Measurements from ENCODE around the gene SORCS1.

The SORCS1 gene

GRCh38 chr10:106920538-106920937 lies 244.0 kb downstream of the SORCS1 start:
- in situ Hi-C loops (cut with MboI; ENCODE audit: low sequenced_read_pairs) = no loop called here
- Histone ChIP-seq H3K36me3 (replicated peaks) (no peaks in the 10 kb centered on the region), H3K4me1 (no peaks in the 10 kb centered on the region), H3K9me3 (no peaks in the 10 kb centered on the region), H3K27me3 (ENCODE audit: low read depth) (no peaks in the 10 kb centered on the region), H3K4me3 (no peak overlapping the region)
- no peak for DNase-seq (ENCODE audit: low spot score in 2 of 2)

GRCh38 chr10:106919871-106920282 lies 244.6 kb downstream of the SORCS1 start:
- no peaks in the 10 kb centered on the region for H3K4me1 ChIP-seq
- H3K4me3 ChIP-seq = no peak overlapping the region
- no peaks in the 10 kb centered on the region for H3K27me3 ChIP-seq (ENCODE audit: low read depth)
- H3K36me3 ChIP-seq (replicated peaks) = no peaks in the 10 kb centered on the region
- no peaks in the 10 kb centered on the region for H3K9me3 ChIP-seq
- no peak for DNase-seq (ENCODE audit: low spot score in 2 of 2)
- in situ Hi-C loops (cut with MboI; ENCODE audit: low sequenced_read_pairs) = no loop called here

GRCh38 chr10:106917452-106918055 lies 247.0 kb downstream of the SORCS1 start:
- H3K9me3 ChIP-seq = no peaks in the 10 kb centered on the region
- DNase-seq (ENCODE audit: low spot score in 2 of 2) = no peak
- no peak overlapping the region for H3K4me3 ChIP-seq
- in situ Hi-C loops (cut with MboI; ENCODE audit: low sequenced_read_pairs) = no loop called here
- no peaks in the 10 kb centered on the region for H3K27me3 ChIP-seq (ENCODE audit: low read depth)
- no peaks in the 10 kb centered on the region for H3K4me1 ChIP-seq
- no peaks in the 10 kb centered on the region for H3K36me3 ChIP-seq (replicated peaks)

- Histone ChIP-seq H3K4me3 (no peak overlapping the region), H3K27me3 (ENCODE audit: low read depth) (no peaks in the 10 kb centered on the region), H3K4me1 (no peaks in the 10 kb centered on the region), H3K36me3 (replicated peaks) (no peaks in the 10 kb centered on the region), H3K9me3 (no peaks in the 10 kb centered on the region)
- DNase-seq (ENCODE audit: low spot score in 2 of 2) = no peak
- in situ Hi-C loops (cut with MboI; ENCODE audit: low sequenced_read_pairs) = no loop called here
Measured at GRCh38 chr10:106914016-106914415, 250.5 kb downstream of the SORCS1 start.

- H3K4me3 ChIP-seq = no peak overlapping the region
- H3K4me1 ChIP-seq = no peaks in the 10 kb centered on the region
- H3K9me3 ChIP-seq = no peaks in the 10 kb centered on the region
- in situ Hi-C loops (cut with MboI; ENCODE audit: low sequenced_read_pairs) = no loop called here
- H3K36me3 ChIP-seq (replicated peaks) = no peaks in the 10 kb centered on the region
- no peak for DNase-seq (ENCODE audit: low spot score in 2 of 2)
- H3K27me3 ChIP-seq (ENCODE audit: low read depth) = no peaks in the 10 kb centered on the region
Measured at GRCh38 chr10:106913348-106913747, 251.2 kb downstream of the SORCS1 start.

GRCh38 chr10:106911096-106911495 lies 253.4 kb downstream of the SORCS1 start:
- Histone ChIP-seq H3K4me1 (no peaks in the 10 kb centered on the region), H3K9me3 (no peaks in the 10 kb centered on the region), H3K36me3 (replicated peaks) (no peaks in the 10 kb centered on the region), H3K4me3 (no peak overlapping the region), H3K27me3 (ENCODE audit: low read depth) (no peaks in the 10 kb centered on the region)
- DNase-seq (ENCODE audit: low spot score in 2 of 2) = no peak
- in situ Hi-C loops (cut with MboI; ENCODE audit: low sequenced_read_pairs) = no loop called here

- in situ Hi-C loops (cut with MboI; ENCODE audit: low sequenced_read_pairs) = no loop called here
- no peaks in the 10 kb centered on the region for H3K27me3 ChIP-seq (ENCODE audit: low read depth)
- no peaks in the 10 kb centered on the region for H3K36me3 ChIP-seq (replicated peaks)
- no peaks in the 10 kb centered on the region for H3K9me3 ChIP-seq
- H3K4me3 ChIP-seq = no peak overlapping the region
- no peak for DNase-seq (ENCODE audit: low spot score in 2 of 2)
- H3K4me1 ChIP-seq = no peaks in the 10 kb centered on the region
Measured at GRCh38 chr10:106910666-106911065, 253.8 kb downstream of the SORCS1 start.

GRCh38 chr10:106908225-106908624 lies 256.3 kb downstream of the SORCS1 start:
- DNase-seq (ENCODE audit: low spot score in 2 of 2) = no peak
- Histone ChIP-seq H3K27me3 (ENCODE audit: low read depth) (no peaks in the 10 kb centered on the region), H3K9me3 (no peaks in the 10 kb centered on the region), H3K36me3 (replicated peaks) (no peaks in the 10 kb centered on the region), H3K4me3 (no peak overlapping the region), H3K4me1 (no peaks in the 10 kb centered on the region)
- in situ Hi-C loops (cut with MboI; ENCODE audit: low sequenced_read_pairs) = no loop called here

GRCh38 chr10:106904209-106904608 lies 260.3 kb downstream of the SORCS1 start:
- in situ Hi-C loops (cut with MboI; ENCODE audit: low sequenced_read_pairs) = no loop called here
- Histone ChIP-seq H3K4me1 (no peaks in the 10 kb centered on the region), H3K27me3 (ENCODE audit: low read depth) (no peaks in the 10 kb centered on the region), H3K9me3 (no peaks in the 10 kb centered on the region), H3K36me3 (replicated peaks) (no peaks in the 10 kb centered on the region), H3K4me3 (no peak overlapping the region)
- no peak for DNase-seq (ENCODE audit: low spot score in 2 of 2)

- H3K27me3 ChIP-seq (ENCODE audit: low read depth) = no peaks in the 10 kb centered on the region
- no peaks in the 10 kb centered on the region for H3K36me3 ChIP-seq (replicated peaks)
- H3K4me3 ChIP-seq = no peak overlapping the region
- no peak for DNase-seq (ENCODE audit: low spot score in 2 of 2)
- in situ Hi-C loops (cut with MboI; ENCODE audit: low sequenced_read_pairs) = no loop called here
- H3K9me3 ChIP-seq = no peaks in the 10 kb centered on the region
- no peaks in the 10 kb centered on the region for H3K4me1 ChIP-seq
Measured at GRCh38 chr10:106903180-106903579, 261.3 kb downstream of the SORCS1 start.

GRCh38 chr10:106900016-106900652 lies 264.4 kb downstream of the SORCS1 start:
- in situ Hi-C loops (cut with MboI; ENCODE audit: low sequenced_read_pairs) = no loop called here
- H3K36me3 ChIP-seq (replicated peaks) = no peaks in the 10 kb centered on the region
- no peak for DNase-seq (ENCODE audit: low spot score in 2 of 2)
- H3K4me1 ChIP-seq = no peaks in the 10 kb centered on the region
- no peak overlapping the region for H3K4me3 ChIP-seq
- no peaks in the 10 kb centered on the region for H3K9me3 ChIP-seq
- H3K27me3 ChIP-seq (ENCODE audit: low read depth) = no peaks in the 10 kb centered on the region

GRCh38 chr10:106898446-106898845 lies 266.1 kb downstream of the SORCS1 start:
- Histone ChIP-seq H3K36me3 (replicated peaks) (no peaks in the 10 kb centered on the region), H3K4me3 (no peak overlapping the region), H3K27me3 (ENCODE audit: low read depth) (no peaks in the 10 kb centered on the region), H3K4me1 (no peaks in the 10 kb centered on the region), H3K9me3 (no peaks in the 10 kb centered on the region)
- in situ Hi-C loops (cut with MboI; ENCODE audit: low sequenced_read_pairs) = no loop called here
- DNase-seq (ENCODE audit: low spot score in 2 of 2) = no peak

GRCh38 chr10:106897719-106898118 lies 266.8 kb downstream of the SORCS1 start:
- Histone ChIP-seq H3K4me3 (no peak overlapping the region), H3K36me3 (replicated peaks) (no peaks in the 10 kb centered on the region), H3K9me3 (no peaks in the 10 kb centered on the region), H3K4me1 (no peaks in the 10 kb centered on the region), H3K27me3 (ENCODE audit: low read depth) (no peaks in the 10 kb centered on the region)
- DNase-seq (ENCODE audit: low spot score in 2 of 2) = no peak
- in situ Hi-C loops (cut with MboI; ENCODE audit: low sequenced_read_pairs) = no loop called here

GRCh38 chr10:106894692-106895091 lies 269.8 kb downstream of the SORCS1 start:
- Histone ChIP-seq H3K4me3 (no peak overlapping the region), H3K9me3 (no peaks in the 10 kb centered on the region), H3K4me1 (no peaks in the 10 kb centered on the region), H3K36me3 (replicated peaks) (no peaks in the 10 kb centered on the region), H3K27me3 (ENCODE audit: low read depth) (no peaks in the 10 kb centered on the region)
- DNase-seq (ENCODE audit: low spot score in 2 of 2) = no peak
- in situ Hi-C loops (cut with MboI; ENCODE audit: low sequenced_read_pairs) = no loop called here

GRCh38 chr10:106877574-106877973 lies 286.9 kb downstream of the SORCS1 start:
- in situ Hi-C loops (cut with MboI; ENCODE audit: low sequenced_read_pairs) = no loop called here
- Histone ChIP-seq H3K4me3 (no peak overlapping the region), H3K36me3 (replicated peaks) (no peaks in the 10 kb centered on the region), H3K4me1 (no peaks in the 10 kb centered on the region), H3K27me3 (ENCODE audit: low read depth) (no peaks in the 10 kb centered on the region), H3K9me3 (no peaks in the 10 kb centered on the region)
- DNase-seq (ENCODE audit: low spot score in 2 of 2) = no peak
